Measurements from ENCODE around the gene CNOT2. TPM values are rescaled to one million over a fixed set of nuclear protein-coding genes. Genes with fewer than 3 reads are reported as not detected.

Gene CNOT2
- polyA plus RNA-seq, 1 experiment, result 56.9 TPM

GRCh38 chr12:70307868-70308267 is 64.6 kb downstream of the CNOT2 start:
- CTCF ChIA-PET, result no interaction called here
- no peak overlapping the region for H3K4me3 ChIP-seq (ENCODE audit: low read depth, low read length)
- no peak for DNase-seq (ENCODE audit: low read depth)
- TF ChIP-seq CTCF (IDR thresholded peaks at IDR 0.05; ENCODE audit: insufficient read depth, low read depth, low read length), result no peak
- POLR2A ChIA-PET, result no interaction called here
- no peaks in the 10 kb centered on the region for H3K27me3 ChIP-seq (ENCODE audit: control insufficient read depth, insufficient read depth, low read length)
- H3K36me3 ChIP-seq (ENCODE audit: control insufficient read depth, insufficient read depth, low read length), result 0 out of 2 replicates have a peak, but pooled peaks cover 1% of the 10 kb centered on the region

- ChIA-PET POLR2A (no interaction called here), CTCF (no interaction called here)
- no peak for TF ChIP-seq CTCF (IDR thresholded peaks at IDR 0.05; ENCODE audit: insufficient read depth, low read depth, low read length)
Measured at GRCh38 chr12:70309348-70309747, 66.1 kb downstream of the CNOT2 start.

DNA sequence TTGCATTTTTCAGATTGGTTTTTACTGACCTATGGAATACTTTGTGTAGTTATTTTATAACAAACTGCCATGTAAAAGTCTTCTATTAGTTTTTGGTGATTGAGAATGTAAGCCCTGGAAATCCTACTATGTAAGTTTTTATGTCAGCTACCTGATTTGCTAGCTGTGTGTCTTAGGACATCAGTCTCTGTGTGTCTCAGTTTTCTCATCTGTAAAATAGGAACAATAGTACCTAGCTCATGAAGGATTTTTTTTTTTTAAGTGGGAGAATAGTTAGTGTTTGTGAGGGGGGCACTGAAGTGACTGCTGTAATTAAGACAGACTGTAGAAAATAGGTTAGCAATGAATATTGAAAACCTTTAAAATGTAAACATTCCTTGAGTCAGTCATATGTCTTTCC is 70.9 kb downstream of the CNOT2 start:
- Histone ChIP-seq H3K4me3 (ENCODE audit: low read depth, low read length) (no peak overlapping the region), H3K27me3 (ENCODE audit: control insufficient read depth, insufficient read depth, low read length) (no peaks in the 10 kb centered on the region), H3K36me3 (ENCODE audit: control insufficient read depth, insufficient read depth, low read length) (no peaks in the 10 kb centered on the region)
- DNase-seq (ENCODE audit: low read depth), result no peak
- POLR2A ChIA-PET, result no interaction called here
- TF ChIP-seq CTCF (IDR thresholded peaks at IDR 0.05; ENCODE audit: insufficient read depth, low read depth, low read length), result no peak
- CTCF ChIA-PET, result no interaction called here

More at GRCh38 chr12:70309348-70309747, 66.1 kb downstream of the CNOT2 start:
- 0 out of 2 replicates have a peak, but pooled peaks cover 1% of the 10 kb centered on the region for H3K36me3 ChIP-seq (ENCODE audit: control insufficient read depth, insufficient read depth, low read length)
- DNase-seq (ENCODE audit: low read depth), result no peak
- H3K4me3 ChIP-seq (ENCODE audit: low read depth, low read length), result no peak overlapping the region
- no peaks in the 10 kb centered on the region for H3K27me3 ChIP-seq (ENCODE audit: control insufficient read depth, insufficient read depth, low read length)

- ChIA-PET POLR2A (no interaction called here), CTCF (interaction anchor here (1.4 kb wide), 1 partner anchor 439 kb away, joined by 4 read pairs; no protein-coding TSS in a partner anchor)
- Histone ChIP-seq H3K27me3 (ENCODE audit: control insufficient read depth, insufficient read depth, low read length) (no peaks in the 10 kb centered on the region), H3K36me3 (ENCODE audit: control insufficient read depth, insufficient read depth, low read length) (0 out of 2 replicates have a peak, but pooled peaks cover 1% of the 10 kb centered on the region), H3K4me3 (ENCODE audit: low read depth, low read length) (no peak overlapping the region)
- TF ChIP-seq CTCF (IDR thresholded peaks at IDR 0.05; ENCODE audit: insufficient read depth, low read depth, low read length), result no peak
- DNase-seq (ENCODE audit: low read depth), result no peak
Measured at GRCh38 chr12:70317781-70318180, 74.5 kb downstream of the CNOT2 start.

GRCh38 chr12:70319605-70320004 is 76.4 kb downstream of the CNOT2 start:
- Histone ChIP-seq H3K27me3 (ENCODE audit: control insufficient read depth, insufficient read depth, low read length) (no peaks in the 10 kb centered on the region), H3K36me3 (ENCODE audit: control insufficient read depth, insufficient read depth, low read length) (peaks cover 4% of the 10 kb centered on the region; the same call in 1 of the 2 replicates), H3K4me3 (ENCODE audit: low read depth, low read length) (no peak overlapping the region)
- no peak for TF ChIP-seq CTCF (IDR thresholded peaks at IDR 0.05; ENCODE audit: insufficient read depth, low read depth, low read length)
- CTCF ChIA-PET, result no interaction called here
- POLR2A ChIA-PET, result no interaction called here
- DNase-seq (ENCODE audit: low read depth), result no peak

Data from BJ (cell line).